Thyroid gland (tissue), 4 donors: ENCODE measurements around the gene POLR3E. TPM values are rescaled to one million over a fixed set of nuclear protein-coding genes. Genes with fewer than 3 reads are reported as not detected.

Source experiments
- DNase-seq, 2 donors: peaks; one replicate each; pipeline ENCODE4 v3.0.0-alpha.2; 2019
- H3K27ac ChIP-seq, 3 donors: fragments of 200-600 bp; sonication (generic); 1 replicate in 2 of 3; 2 replicates in 1 of 3; pipeline ENCODE4 v1.5.1; 2016 to 2019; ENCODE audit warnings: mild to moderate bottlenecking in 1 of 3, moderate library complexity in 1 of 3
- H3K27me3 ChIP-seq: fragments of 200-600 bp; sonication (generic); one replicate; pipeline ENCODE4 v1.5.1; 2019
- H3K36me3 ChIP-seq, 2 donors: fragments of 200-600 bp; sonication (generic); one replicate each; pipeline ENCODE4 v1.5.1; 2016 to 2019
- H3K4me1 ChIP-seq, 2 donors: fragments of 200-600 bp; sonication (generic); one replicate each; pipeline ENCODE4 v1.5.1; 2017 to 2019
- H3K4me3 ChIP-seq, 3 donors: fragments of 200-600 bp; sonication (generic); replicated peaks in 1 of 3; 1 replicate in 2 of 3; 2 replicates in 1 of 3; pipeline ENCODE4 v1.5.1; 2016; ENCODE audit warnings: mild to moderate bottlenecking in 1 of 3
- H3K9me3 ChIP-seq: fragments of 200-600 bp; sonication (generic); one replicate; pipeline ENCODE4 v1.5.1; 2017
- POLR2A ChIP-seq, 2 donors: fragments of 450-650 bp; IDR thresholded peaks; one replicate each; pipeline ENCODE4 v1.6.1; 2017; ENCODE audit warnings: antibody characterized with exemption in 2 of 2, mild to moderate bottlenecking in 2 of 2, moderate library complexity in 1 of 2
- WGBS, 2 donors: methylation state at CpG; one replicate each; pipeline ENCODE4 v1.1.5; 2017; 5-methylcytosine and 5-hydroxymethylcytosine counted together
- intact Hi-C: fragments of 100-400 bp; cut with DNase I; formaldehyde crosslinking; loops from one replicate; pipeline ENCODE4 v1.15.1; 2023
- total RNA-seq, 4 donors: library from RNA; depleted of rRNA; stranded (reverse); fragments of >200 nt; gene quantifications; one replicate each; pipeline ENCODE4 v1.2.3, GENCODE V29; 2016
- TF ChIP-seq, protein P1 (sequence below), 6 experiments: fragments of 200-600 bp in 3 of 6; fragments of 450-650 bp in 3 of 6; sonication (generic) in 3 of 6; IDR thresholded peaks; one replicate each; pipeline ENCODE4 v1.5.1; 2016 to 2019; ENCODE audit warnings: antibody characterized with exemption in 6 of 6, mild to moderate bottlenecking in 2 of 6, inconsistent platforms in 1 of 6, moderate library complexity in 1 of 6

POLR3E gene
- total RNA-seq, 4 donors from 2014 or later: 66.7 to 115 (median 82.8) TPM

- Histone ChIP-seq H3K36me3 (peaks cover 50 to 57% of the 10 kb centered on the region in 2 donors), H3K27ac (no peak overlapping the region), H3K4me3 (no peak overlapping the region), H3K27me3 (no peaks in the 10 kb centered on the region), H3K9me3 (no peaks in the 10 kb centered on the region), H3K4me1 (no peaks in the 10 kb centered on the region)
- intact Hi-C loops: no loop called here
- 95 to 98% methylated on average over 12 to 13 of the region's 13 CpGs for WGBS, 2 donors
- no peak for DNase-seq
- TF ChIP-seq POLR2A (IDR thresholded peaks at IDR 0.05): no peak
- TF ChIP-seq, protein P1, sequence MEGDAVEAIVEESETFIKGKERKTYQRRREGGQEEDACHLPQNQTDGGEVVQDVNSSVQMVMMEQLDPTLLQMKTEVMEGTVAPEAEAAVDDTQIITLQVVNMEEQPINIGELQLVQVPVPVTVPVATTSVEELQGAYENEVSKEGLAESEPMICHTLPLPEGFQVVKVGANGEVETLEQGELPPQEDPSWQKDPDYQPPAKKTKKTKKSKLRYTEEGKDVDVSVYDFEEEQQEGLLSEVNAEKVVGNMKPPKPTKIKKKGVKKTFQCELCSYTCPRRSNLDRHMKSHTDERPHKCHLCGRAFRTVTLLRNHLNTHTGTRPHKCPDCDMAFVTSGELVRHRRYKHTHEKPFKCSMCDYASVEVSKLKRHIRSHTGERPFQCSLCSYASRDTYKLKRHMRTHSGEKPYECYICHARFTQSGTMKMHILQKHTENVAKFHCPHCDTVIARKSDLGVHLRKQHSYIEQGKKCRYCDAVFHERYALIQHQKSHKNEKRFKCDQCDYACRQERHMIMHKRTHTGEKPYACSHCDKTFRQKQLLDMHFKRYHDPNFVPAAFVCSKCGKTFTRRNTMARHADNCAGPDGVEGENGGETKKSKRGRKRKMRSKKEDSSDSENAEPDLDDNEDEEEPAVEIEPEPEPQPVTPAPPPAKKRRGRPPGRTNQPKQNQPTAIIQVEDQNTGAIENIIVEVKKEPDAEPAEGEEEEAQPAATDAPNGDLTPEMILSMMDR (IDR thresholded peaks at IDR 0.05): no peak
Measured at GRCh38 chr16:22257440-22257839, 39.8 kb upstream of the POLR3E start.

GRCh38 chr16:22260490-22260889, 36.7 kb upstream of the POLR3E start:
- TF ChIP-seq, protein P1 (IDR thresholded peaks at IDR 0.05): no peak
- no peak for TF ChIP-seq POLR2A (IDR thresholded peaks at IDR 0.05)
- WGBS, 2 donors: 94 to 100% methylated on average over 3 of the region's 3 CpGs
- Histone ChIP-seq H3K36me3 (peaks cover 41 to 53% of the 10 kb centered on the region in 2 donors), H3K27ac (no peak overlapping the region), H3K4me1 (no peaks in the 10 kb centered on the region), H3K9me3 (no peaks in the 10 kb centered on the region), H3K27me3 (no peaks in the 10 kb centered on the region), H3K4me3 (no peak overlapping the region)
- intact Hi-C loops: no loop called here
- DNase-seq: no peak

DNA sequence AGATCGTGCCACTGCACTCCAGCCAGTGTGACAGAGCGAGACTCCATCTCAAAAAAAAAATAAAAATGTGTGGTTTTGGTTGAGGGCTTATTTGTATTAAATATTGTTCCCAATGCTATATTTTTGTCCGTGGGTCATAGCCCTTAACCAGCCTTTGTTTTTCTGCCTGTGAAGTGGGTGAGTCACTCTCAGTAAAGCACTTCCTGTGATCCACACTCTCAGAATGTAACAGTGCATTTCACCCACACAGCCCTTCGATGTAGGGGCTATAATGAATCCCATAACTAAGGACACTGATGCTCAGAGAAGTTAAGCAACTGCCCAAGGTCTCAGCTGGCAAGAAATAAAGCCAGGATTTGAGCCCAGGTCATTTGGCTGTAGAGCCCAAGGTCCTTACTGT, 34.7 kb upstream of the POLR3E start:
- intact Hi-C loops: no loop called here
- H3K27ac ChIP-seq: no peak overlapping the region
- no peak for DNase-seq
- no peak overlapping the region for H3K4me3 ChIP-seq
- H3K36me3 ChIP-seq: peaks cover 41 to 51% of the 10 kb centered on the region in 2 donors
- H3K4me1 ChIP-seq: no peaks in the 10 kb centered on the region
- H3K27me3 ChIP-seq: no peaks in the 10 kb centered on the region
- H3K9me3 ChIP-seq: no peaks in the 10 kb centered on the region
- TF ChIP-seq POLR2A (IDR thresholded peaks at IDR 0.05): no peak
- TF ChIP-seq, protein P1 (IDR thresholded peaks at IDR 0.05): no peak
- WGBS, 2 donors: 70 to 87% methylated on average over 4 of the region's 4 CpGs

- Histone ChIP-seq H3K4me3 (no peak overlapping the region), H3K27me3 (no peaks in the 10 kb centered on the region), H3K36me3 (peaks cover 37 to 43% of the 10 kb centered on the region in 2 donors), H3K27ac (no peak overlapping the region), H3K9me3 (no peaks in the 10 kb centered on the region), H3K4me1 (no peaks in the 10 kb centered on the region)
- no peak for DNase-seq
- 86 to 87% methylated on average over 7 of the region's 7 CpGs for WGBS, 2 donors
- intact Hi-C loops: no loop called here
- TF ChIP-seq, protein P1 (IDR thresholded peaks at IDR 0.05): no peak
- TF ChIP-seq POLR2A (IDR thresholded peaks at IDR 0.05): no peak
Measured at GRCh38 chr16:22264786-22265185, 32.4 kb upstream of the POLR3E start.

GRCh38 chr16:22265351-22265750, 31.9 kb upstream of the POLR3E start:
- Histone ChIP-seq H3K27me3 (no peaks in the 10 kb centered on the region), H3K27ac (no peak overlapping the region), H3K9me3 (no peaks in the 10 kb centered on the region), H3K4me1 (no peaks in the 10 kb centered on the region), H3K36me3 (peaks cover 31 to 38% of the 10 kb centered on the region in 2 donors), H3K4me3 (no peak overlapping the region)
- intact Hi-C loops: no loop called here
- TF ChIP-seq, protein P1 (IDR thresholded peaks at IDR 0.05): no peak
- no peak for TF ChIP-seq POLR2A (IDR thresholded peaks at IDR 0.05)
- 91 to 97% methylated on average over 5 of the region's 5 CpGs for WGBS, 2 donors
- DNase-seq: no peak
